ENCODE measurements around the gene SSBP2.

The SSBP2 gene

DNA sequence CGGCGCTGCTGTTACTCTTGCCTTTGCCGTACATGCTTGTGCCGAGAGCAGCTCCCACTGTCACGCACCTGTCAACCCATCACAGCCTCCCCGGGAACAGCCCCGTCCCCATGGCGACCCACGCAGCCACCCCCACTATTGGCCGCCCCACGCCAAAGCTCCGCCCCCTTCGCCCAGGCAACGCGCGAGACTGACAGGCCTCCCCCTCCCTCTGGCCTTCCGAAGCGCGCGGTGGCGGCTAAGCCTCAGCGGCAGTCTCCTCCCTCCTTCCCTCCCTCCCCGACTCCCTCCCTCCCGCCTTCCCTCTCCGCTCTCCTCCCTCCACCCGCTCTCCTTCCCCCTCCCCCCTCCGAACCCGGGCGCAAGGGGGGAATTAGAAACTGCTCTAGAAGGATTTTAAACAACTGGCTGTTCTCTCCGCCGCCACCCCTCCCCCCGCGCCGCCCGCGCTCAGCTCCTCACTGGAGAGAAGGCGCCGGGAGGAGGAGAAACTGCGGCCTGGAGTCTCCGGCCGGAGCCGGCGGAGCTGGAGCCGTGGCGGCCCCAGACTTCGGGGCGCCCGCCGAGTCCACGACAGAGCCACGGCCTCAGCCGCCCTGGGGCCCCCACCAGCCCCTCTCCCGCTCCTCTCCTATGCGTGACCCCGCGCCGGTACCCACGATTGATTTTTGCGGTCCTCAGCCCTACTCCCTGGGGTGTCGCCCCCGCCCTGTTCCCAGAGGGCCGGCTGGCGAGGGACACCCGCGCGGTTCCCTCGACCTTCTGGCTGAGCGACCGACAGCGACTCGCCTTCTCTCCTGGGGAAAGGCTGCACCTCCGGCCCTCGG is at the start of gene SSBP2:
Gene SSBP2, minus strand, starts transcription at position 89 of the 827 bp plus-strand sequence. Its CDS starts 55 bp downstream, at position 34.
- peak; percentile 98 for DNase-seq

DNA sequence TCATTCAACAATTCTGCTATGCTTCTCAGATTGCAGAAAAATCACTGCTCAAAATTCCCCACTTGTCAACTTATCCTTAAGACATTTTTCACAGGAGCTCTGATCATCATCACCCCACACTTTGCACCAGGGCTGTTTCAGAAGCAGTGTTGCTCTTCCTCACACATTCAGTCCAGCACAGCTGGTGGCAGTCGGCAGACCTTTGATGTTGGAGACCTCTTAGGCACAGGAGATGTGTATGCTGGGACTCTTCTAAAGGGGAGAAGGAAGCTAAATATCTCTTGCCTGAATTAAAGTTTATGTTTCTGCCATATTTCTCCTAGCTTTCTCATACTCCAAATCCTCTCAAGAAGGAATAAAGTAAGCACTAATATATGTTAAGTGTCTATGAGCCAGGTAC is 44.8 kb upstream of the SSBP2 start:
- DNase-seq: no peak

DNA sequence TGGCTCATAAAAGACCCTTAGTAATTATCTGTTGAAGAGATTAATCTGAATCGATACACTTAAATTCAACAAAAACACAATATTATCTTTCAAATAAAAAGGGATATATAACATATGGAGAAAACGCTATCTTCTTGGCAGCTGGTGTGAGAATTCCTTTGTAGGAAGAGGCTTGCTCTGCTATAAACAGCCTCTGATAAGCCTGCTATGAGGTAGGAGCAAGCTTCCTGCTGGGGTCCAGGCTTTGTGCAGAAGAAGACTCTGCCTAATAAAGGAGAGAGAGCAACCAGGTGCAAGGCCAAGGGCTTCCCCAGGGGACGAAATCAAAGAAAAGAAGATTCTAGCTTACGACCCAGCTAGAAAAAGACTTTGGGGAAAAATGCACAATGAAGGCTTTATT is 43.3 kb upstream of the SSBP2 start:
- no peak for DNase-seq

DNA sequence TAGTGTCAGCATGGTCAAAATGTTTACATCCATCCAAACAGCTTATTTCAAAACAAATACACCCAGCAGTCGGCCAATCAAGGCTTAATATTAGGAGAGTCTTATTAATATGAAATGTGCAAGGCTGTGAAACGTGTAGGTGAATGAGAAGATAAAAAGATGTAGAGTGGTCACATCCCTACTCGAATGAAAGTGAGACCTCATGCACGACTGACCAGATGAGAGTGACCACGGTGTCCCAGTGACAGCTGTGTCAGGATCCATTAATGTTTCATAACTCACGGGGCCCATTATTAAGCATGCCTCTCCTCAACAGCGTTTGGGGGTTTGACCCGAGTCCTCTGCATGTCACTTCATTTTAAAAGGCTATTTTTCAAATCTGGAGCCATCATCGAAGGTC is 39.4 kb upstream of the SSBP2 start:
- DNase-seq: no peak

DNA sequence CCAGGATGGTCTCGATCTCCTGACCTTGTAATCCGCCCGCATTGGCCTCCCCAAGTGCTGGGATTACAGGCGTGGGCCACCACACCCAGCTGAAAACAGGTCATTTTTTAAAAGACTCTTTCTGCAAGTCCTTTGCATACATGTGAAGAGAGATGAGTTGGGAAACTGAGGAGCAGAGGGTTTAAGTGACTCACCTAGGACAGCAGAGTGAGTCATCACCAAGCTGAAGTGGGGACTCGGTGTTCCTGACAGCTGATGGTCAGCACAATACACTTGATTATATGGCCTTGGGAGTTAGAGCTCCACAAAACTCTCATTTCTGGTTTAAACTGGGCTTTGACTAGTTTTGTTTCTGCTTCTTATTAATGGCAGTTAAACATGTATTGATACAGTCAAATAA is 38.1 kb upstream of the SSBP2 start:
- no peak for DNase-seq

DNA sequence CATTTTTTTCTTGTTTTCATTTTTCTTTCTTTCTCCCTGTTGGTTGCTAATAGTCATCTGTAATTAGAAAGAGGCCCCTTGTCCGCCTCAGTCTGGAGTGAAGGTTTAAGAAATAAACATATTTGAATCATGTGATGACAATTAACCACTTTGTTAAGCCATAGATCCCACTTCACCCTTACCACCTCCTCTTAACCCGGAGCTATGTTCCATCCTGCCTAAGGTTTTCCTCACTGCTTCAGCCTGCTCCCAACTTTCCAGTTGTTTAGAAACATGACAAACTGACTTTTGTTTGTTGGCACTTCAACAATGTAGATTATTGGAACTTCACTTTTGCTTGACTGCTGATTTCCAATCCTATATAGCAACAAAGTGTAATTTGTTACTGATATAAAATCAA is 37.4 kb upstream of the SSBP2 start:
- no peak for DNase-seq

DNA sequence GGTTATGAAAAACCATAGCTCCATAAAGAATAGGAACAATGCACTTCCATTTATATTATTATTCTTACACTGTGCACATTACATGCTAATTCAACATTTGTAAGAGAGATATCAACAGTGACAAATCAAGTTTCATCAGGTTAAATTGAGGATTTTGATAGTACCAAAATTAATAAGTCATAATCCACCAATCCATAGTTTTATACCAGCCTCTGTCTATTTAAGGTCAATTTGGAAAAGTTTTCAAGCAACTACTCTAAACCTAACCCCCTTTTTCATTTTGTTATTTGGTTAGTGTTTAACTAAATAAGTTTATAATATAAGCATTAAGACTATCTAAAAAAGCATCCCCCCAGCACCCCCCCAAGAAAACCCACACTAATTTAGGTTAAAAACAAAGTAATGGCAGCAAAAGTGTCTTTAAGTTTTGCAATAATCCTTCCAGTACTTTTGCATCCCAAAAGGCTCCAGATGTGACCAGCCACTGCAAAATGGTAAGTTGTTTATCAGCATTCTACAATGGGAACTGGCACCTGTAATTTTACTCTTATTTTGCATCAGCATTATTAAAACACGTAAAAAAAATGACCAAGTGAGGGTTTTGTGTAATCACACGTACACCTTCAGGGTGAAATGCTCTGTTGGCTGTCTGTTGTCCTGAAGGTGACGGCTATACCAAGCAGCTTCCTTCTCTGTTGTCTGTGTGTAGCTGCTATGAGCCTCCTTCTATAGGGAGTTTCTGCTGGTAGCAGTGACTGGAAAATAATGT is 36.8 kb upstream of the SSBP2 start:
- no peak for DNase-seq

DNA sequence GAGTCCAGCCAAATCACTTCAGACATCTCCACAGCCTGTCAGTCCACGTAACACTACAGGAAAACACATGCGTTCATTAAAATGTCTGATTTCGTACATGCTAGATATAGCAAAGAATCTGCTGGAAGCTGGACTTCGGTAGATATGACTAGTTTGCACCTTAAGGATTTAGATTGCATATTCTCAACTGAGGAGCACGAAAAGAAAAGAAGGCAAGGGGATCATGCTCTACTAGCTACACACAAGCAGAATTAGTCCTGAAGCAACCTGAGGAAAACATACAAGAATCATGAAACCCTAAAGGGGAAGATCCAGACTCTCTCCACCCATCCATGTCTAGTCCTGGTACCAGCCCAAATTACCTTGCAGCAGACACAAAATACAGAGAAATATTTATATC is 36.1 kb upstream of the SSBP2 start:
- no peak for DNase-seq

DNA sequence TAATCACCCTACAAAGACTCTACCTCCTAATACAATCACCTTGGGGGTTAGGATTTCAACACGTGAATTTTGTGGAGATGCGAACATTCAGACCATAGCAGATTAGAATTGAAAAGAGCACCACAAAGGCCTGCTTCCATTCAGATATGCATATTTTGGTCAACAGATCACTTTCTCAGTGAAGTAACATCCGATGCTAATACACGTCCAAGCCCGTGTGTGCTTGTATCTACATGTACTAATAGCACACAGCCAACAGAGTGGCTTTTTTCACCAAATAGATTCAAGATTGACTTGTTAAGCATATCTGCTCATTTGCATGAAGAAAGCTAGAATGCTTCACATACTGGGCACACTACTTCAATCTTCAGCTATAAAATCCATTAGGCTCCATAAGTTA is 35.6 kb upstream of the SSBP2 start:
- DNase-seq: no peak

DNA sequence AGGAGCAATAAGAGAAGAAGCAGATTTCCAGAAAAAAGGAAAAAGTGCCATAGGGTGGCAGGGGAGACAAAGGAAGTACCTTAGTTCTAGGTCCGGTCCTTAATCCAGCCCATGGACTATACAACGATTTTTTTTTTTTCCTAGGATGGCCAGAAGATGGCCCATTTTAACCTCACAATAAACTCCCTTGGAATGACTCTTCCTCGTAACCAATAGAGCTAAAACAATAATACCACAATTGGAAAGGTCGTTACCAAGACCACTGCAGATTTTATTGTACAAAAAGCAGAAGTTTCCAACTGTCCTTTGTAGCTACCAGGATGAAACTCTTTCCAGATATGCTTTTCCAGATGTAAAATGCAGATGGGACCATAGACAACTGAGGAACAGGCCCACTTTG is 34.4 kb upstream of the SSBP2 start:
- no peak for DNase-seq

DNA sequence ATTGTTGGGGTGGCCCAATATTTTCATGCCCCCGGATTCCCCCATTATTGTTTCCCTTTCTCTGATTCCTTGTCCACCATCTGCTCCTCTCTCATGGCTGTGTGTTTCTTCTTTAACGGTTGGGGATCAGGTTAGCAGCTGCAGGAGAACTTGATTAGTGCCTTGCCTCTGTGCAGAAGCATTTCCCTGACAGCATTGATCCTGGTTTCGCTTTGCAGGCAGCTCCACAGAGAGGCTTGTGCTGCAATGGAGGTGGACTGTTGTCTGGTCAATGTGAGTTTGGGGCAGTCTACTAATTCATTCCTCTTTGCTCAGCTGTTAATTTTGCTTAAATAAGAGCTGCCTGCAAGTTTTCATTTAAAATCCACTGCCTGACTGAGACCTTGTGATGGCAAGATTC is 32.5 kb upstream of the SSBP2 start:
- no peak for DNase-seq

DNA sequence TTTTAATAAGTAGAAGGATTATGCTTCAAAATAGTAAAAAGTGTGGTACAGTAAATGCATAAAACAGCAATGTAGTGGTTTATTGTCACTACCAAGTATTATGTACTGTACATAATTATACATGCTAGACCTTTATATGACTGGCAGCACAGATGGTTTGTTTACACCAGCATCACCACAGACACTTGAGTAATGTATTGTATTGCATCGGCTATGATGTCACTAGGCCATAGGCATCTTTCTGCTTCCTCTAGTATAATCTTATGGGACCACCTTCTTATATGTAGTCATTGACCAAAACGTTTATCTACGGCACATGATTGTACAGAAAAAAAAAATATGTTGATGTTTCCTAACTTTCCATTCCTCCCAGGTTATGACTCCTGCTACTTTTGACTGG is 31.9 kb upstream of the SSBP2 start:
- DNase-seq: no peak

DNA sequence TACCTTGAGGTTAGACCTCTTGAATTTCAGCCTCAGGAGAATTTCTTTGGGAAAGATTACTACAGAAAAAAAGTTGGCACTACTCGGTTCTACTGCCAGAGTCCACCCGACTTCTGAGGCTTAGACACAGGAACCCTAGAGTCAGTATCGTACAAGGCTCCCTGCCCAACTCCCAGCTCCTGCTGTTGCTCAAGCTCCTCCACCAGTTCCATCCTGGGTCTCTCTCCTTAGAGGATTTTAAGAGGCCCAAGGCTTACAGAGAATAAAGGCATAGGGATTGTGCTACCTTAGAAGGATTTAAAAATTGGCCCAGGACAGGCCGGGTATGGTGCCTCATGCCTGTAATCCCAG is 29.0 kb upstream of the SSBP2 start:
- no peak for DNase-seq

DNA sequence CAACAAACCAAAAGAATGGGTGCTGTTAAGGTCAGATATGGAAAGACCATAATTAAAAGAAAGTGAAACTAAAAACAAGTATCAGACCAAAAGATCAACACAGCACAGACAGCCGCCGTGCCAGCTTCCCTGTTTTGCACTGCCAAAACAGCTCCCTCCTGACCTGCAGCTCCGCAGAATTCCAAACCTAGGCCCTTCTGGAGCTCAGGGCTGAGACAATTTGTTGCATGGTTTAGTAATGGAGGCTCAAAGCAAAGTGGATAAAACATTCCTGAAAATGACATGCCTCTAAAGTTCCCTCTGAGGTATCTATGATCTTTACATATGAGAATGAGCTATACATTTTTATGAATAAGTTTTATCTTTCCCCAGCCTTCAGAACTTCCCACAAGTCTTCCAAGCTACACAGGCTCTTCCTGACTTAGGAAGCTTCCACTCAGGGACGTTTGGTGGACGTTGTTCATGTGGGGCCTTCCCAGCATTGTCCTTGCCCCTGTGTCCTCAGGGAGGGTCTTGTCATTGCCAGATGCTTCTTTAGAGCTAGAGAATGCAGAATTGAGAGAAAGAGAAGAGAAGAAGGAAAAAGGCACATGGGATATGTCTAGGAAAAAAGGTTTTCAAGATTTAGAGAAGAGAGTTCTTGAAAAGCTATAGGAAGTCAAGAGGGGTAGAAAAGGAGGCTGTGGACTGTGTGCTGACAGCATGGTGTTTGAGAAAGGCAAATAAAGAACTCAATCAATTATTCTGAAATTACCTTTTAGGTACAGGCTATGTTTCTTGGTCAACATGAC is 28.4 kb upstream of the SSBP2 start:
- no peak for DNase-seq

DNA sequence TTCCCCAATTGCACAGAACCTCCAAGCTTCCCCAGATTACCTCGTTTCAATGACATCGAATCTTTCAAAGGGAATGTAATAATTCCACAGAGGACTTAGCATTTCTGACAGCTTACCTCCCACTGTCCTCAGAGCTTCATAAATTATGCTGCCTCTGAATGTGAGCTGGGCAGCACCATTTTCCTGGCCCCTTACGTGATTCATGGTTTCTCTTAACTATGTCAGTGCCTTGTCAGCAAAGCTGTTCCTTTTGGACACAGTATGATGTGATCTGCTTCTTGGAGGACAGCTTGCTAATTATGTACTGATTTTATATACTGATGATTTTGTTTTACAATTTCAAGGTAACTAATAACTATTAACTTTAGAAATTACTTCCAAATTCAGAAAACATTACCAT is 27.7 kb upstream of the SSBP2 start:
- DNase-seq: no peak

DNA sequence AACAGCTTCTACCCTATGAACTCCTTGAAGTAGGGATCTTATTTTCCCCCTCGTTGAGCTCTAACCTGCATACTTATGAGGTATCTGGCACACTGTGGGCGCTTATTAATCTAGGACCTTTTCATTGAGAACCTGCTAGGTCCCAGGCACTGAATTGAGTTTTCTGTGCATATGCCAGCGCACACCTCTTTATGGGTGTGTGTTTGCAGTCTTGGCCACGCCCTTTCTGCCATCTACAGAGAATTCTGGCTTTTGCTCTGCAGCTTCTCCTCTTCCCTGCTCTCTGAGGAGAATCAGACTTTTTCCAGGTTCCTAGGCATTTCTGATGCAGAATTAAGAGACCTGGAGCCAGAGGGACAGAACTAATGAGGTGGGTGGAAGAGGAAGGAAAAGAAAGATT is 25.4 kb upstream of the SSBP2 start:
- no peak for DNase-seq

DNA sequence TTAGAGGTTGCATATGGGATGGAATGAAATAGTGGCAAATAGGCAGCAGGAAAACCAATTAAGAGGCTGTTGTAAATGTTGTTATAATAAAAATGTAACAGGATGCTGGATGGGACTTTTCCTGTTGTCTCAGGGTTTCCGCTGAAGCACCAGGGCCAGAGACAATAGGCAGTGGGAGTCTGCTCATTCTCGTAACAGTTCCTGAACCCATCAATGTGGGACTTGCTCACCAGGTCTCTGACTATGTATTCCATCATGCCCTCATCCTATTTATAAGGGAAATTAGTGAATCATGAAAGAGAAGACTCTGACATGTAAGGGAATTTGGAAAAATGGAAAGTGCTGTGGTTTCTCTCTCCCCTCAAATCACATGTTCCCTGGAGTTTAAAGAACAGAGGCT is 23.5 kb upstream of the SSBP2 start:
- DNase-seq: no peak

DNA sequence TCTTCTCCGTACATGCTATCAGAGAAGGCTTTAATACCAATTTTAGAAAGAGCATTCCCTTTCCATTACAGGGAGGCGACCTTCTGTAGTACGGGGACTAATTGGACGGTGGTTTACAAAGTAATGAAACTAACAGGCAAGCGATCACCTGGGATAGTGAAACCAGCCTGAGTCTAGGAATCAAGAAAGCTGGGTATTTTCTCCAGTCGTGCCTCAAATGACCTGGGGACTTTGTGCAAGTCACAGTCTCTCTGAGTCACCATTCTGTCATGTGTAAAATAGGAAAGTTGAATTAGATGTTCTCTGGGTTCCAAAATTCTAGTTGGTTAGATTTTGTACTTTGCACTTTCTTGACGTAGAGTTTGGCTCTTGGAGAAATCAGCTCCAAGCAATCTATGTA is 22.7 kb upstream of the SSBP2 start:
- no peak for DNase-seq

DNA sequence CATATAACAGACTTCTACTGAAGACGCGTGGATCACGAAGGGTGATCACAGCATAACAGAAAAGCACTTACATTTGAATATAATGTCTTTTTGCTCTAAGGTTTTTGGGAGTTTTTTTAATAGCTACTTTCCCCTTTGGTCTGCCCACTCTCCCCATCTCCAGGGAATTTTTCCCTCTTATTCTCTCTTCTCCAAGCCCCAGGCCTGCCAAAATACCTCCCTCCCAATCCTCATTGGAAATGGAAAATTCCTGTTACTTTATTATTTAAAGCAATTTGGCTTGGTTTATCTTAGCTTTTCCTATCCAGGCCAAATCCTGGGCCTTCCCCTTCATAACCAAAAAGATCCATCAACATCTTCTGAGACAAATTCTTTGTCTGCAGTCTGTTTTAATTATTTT is 22.3 kb upstream of the SSBP2 start:
- no peak for DNase-seq

DNA sequence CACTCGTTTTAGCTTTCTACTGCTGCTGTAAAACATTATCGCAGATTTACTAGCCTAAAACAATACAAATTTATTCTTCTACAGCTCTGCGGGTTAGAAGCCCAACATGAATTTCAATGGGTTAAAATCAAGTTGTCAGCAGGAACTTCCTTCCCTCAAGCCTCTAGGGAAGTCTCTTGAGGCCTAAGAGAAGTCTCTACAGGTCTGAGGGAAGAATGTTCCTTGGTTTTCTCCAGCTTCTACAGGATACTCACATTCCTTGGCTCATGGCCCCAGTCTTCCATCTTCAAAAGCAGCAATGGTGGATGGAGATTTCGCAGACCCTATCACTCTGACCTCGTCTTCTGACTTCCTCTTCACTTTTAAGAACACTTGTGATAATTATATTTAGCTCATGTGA is 21.6 kb upstream of the SSBP2 start:
- no peak for DNase-seq

DNA sequence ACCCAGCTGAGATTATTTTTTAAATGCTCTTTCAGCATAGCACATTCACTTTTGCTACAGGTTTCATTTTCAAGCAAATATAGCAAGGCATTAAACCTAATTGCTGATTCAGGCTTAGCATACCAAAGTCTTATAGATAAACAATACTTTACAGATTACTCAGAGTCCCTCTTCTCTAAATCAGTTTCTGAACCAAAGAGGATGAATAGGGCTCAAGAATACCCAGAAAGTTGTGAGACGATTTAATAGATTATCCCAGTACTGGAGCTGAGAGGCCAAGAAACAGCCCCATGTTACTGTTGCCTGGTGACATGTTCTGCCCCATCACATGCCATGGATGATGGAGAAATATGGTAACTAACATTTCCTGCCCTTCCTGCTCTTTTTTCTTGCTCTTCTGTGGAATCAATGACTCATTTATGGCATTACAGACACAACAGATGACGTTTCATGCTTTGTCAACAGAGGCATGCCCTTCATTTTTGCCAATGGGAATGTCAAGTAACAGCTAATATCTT is 18.1 kb upstream of the SSBP2 start:
- no peak for DNase-seq

DNA sequence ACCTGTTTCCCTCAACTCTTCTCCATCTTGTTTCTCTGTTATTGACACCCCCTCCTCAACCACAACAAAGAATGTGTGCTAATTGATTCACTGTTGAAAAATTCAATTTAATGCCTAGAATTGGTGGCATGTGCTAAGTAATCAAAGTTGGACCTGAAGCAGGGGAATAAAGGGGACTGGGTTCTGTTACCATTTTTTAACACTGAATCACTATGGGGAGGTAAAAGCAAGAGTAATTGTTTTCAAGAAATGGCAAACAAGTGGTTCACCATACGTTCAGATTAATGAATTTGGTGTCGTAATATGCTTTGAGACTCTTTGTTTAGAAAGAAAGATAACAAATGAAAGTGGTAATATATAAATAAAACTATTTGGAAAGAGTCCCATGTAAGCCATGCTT is 17.0 kb upstream of the SSBP2 start:
- no peak for DNase-seq

DNA sequence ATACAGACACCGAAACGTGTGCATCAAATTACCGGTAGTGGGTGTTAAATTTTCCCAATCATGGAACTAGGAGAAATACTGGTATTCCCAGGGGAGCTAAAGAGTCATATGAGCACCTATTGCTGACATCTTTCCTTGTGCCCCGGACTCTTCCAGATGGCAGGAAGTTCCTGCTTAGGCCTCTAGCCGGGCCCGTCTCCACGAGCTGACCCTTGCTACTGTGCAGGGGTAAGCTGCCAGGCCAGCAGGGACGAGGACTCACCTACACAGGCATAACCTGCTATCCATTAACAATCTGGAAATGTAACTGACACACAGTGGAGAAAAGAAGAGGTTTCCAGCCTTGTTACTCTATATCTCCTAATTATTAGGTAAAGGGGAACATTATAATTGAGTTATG is 16.2 kb upstream of the SSBP2 start:
- DNase-seq: no peak

DNA sequence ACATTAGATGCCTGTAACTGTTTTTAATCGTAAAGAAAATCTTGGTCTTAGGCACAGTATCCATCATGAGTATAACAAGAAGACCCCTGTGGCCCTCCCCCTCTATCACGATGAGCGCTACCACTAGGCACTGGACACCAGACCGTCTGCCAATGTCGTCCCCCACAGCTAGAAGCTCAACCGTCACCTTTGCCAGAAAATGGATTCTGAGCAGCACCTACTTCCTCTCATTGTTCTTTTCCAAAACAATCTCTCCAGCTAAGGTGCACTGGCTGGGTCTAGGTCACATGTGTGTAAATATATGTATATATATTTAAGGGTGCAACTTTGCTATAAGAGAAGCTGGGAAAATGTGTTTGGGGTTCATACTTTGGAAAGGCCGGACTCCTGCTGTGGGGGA is 15.7 kb upstream of the SSBP2 start:
- DNase-seq: no peak
